Measurements from ENCODE around the gene ARHGEF10L. TPM values are rescaled to one million over a fixed set of nuclear protein-coding genes. Genes with fewer than 3 reads are reported as not detected.

The ARHGEF10L gene
- total RNA-seq, 1 donor from 2014 or later, result 28.3 TPM

DNA sequence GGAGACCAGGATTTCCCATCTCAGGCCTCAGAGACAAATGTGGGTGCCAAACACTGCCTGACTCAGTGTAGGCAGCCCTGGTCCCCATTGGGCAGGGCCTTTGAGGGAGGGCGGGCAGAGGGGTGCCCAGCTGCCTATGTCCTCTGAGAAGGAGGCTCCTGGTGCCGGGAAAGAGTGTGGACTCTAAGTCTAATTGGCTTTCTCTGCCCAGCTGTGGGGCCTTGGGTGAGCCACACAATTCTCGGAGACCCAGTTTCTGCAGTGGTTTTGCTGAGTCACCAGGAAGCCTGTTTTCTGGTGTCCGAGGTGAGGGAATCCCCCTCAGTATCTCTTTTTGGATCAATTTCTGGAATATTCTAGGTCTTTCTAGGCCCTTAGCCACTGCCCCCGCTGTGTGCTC is 180.4 kb downstream of the ARHGEF10L start:
- ATAC-seq, result no peak

DNA sequence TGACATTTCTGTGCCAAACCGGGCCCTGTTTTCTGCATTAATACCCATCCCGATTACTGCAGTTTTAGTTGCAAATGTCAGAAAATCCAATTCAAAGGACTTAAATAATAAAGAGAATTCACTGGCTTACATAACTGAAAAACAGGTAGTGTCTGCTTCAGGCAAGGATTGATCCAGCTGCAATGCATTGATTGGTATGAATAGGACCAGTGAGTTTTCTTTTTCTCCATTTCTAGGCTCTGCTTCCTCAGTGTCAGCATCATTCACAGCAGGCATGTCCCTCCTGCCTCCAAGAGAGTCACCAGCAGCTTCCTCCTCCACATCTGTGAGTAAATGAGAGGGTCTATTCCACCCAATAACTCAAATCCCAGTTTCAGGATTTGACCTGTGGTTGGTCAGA is 181.9 kb downstream of the ARHGEF10L start:
- no peak for ATAC-seq

DNA sequence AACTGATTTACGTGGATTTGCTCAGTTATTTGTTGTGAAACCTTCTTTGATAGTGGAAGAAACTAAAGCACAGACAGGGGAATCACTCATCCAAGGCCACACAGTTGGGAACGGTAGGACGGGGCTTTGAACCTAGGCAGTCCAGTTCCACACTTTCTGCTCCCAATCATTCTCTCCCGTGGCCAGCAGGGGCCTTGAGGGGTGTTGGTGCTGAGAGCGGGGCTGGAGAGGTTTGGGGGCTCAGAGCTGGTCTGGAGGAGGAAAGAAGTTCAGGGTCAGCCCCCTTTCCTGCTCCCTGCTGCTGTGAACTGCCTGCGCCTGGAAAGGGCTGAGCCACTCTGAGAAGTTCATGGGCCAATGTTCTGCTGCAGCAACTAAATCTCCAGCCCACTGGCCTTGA is 184.2 kb downstream of the ARHGEF10L start:
- ATAC-seq, result no peak

DNA sequence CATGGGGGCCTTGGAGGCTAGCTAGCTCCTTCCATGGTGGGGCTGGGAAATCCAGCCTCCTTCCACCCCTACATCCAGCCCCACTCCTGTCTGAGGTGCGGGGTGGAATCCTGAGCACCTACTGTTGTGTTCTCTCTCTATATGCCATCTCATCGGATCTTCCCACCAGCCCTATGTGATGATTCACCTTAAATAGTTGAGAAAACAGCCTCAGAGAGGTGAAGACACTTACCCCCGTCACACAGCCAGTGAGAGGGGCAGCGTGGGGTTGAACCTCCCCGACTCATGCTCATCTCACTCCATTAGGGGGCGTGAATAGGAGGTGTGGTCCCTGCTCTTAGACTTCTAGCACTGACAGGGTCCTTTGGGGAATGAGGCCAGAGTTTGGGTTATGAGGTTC is 184.7 kb downstream of the ARHGEF10L start:
- no peak for ATAC-seq

DNA sequence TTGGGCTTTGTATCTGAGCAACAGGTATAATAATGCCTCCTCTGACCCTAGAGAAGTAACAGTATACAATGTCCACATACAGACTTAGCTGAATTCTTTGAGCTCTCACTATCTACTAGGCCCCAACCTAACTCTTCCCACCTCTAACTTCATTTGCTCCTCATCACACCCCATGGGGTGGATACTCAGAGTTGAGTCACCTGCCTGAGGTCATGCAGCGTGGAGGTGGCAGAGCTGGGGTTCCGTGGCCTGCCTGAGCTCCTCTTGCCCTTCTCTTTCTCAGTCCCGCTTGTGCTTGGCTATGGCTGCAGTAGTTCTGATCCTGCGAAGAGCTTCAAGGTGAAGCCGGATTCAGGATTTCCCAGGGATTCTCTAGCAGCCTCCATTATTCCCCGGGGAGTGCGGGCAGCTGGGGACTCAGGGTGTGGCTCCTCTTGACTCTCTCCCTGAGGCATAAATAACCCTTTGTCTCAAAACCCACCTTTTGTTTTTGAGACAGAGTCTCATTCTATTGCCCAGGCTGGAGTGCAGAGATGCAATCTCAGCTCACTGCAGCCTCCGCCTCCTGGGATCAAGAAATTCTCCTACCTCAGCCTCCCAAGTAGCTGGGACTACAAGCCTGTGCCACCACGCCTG is 185.7 kb downstream of the ARHGEF10L start:
- no peak for ATAC-seq

DNA sequence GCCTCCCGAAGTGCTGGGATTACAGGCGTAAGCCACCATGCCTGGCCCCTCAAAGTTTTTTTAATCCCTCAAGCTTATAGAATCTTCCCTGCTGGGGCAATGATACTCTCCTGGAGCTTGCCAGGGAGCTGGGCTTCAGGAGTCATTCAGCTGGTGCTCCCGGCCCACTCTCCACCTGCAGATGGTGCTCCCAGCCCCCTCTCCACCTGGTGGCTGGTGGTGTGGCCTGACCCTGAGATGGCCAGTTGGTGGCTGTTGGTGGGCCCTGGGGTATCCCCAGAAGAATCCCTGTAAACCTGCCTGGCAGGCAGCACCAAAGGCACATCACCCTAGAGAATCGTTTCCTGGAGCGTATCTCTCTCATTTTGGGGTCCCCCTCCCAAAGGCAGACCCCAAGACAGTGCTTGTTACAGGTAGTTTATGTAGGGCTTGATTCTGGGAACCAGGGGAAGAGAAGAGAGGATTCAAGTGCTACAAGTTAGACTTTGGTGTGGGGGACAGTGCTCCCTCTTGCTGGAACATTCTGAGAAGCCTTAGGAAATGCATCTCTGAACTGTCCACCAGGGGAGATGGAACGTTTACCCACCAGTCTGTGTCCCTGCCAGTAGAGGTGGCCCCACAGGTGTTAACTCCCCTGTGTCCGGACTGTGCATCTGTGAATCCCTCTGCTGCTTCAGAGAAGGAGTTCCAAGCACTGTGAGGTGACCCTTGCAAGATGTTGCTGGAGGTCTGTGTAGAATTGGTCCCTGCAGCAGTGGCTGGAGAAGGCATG is 186.5 kb downstream of the ARHGEF10L start:
- no peak for ATAC-seq

DNA sequence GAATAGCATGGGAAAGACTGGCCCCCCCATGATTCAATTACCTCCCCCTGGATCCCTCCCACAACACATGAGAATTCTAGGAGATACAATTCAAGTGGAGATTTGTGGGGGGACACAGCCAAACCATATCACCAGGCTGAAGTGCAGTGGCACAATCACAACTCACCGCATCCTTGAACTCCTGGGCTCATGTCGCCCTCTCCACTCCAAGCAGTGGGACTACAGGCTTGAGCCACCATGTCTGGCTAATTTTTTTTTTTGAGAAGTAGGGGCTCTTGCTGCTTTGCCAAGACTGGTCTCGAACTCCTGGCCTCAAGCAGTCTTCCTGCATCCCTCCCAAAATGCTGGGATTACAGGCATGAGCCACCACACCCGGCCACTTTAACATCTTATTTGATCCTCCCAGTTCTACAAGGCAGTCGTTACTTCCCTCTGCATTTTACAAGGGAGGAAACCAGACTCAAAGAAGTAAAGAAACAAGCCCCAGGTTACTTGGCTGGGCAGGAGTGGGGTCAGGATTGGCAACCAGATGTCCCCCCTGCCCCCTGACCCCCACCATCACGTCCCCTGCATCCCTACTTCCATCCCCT is 188.7 kb downstream of the ARHGEF10L start:
- no peak for ATAC-seq

DNA sequence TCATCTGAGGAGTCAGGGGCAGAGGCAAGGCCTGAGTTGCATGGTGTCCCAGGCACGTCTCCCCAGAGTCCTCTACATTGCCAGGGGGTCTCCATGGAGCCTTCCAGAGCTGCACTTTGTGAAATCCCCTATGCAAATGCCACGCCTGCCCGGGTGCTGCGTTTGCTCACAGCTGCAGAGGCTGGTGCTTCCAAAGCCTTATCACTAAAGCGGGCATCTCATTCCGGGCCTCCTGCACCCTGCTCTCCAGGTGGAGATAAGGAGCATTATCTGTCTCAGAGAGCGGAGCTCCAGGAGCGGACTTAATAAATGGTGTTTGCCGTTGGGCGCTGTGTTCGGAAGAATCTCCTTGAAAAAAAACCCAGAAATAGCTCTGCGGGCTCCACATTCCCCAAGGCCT is 189.8 kb downstream of the ARHGEF10L start:
- ATAC-seq, result no peak

DNA sequence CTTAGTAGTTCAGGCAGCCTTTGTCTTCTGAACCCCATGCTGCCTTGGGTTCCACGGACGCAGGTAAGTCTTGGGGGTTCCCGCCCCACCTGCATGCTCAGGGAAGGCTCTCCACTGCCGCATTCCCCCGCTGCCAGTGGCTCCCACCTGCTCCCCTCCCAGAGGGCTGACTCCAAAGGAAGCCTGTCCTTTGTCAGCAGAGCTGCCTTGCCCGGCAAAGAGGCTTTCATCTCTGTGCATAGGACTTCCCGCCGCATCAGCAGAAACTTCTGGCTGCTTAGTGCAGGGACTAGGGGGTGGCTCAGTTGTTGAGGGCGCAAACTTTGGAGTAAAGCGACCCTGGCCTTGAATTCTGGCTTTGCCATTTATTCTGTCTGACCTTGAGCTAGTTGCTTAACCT is 190.4 kb downstream of the ARHGEF10L start:
- ATAC-seq, result no peak

DNA sequence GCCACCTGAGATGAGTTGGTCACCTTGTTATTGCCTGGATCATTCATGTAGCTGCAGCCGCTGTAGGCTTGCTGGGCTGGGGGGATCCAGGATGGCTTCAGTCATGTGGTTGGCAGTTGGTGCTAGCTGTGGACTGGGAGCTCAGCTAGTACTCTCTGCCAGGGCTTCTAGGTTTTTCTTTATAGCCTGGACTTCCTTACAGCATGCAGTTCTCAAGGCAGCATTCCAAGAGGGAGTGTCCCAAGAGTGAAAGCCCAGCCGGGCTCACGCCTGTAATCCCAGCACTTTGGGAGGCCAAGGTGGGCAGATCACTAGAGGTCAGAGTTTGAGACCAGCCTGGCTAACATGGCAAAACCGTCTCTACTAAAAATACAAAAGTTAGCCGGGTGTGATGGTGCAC is 192.0 kb downstream of the ARHGEF10L start:
- no peak for ATAC-seq

DNA sequence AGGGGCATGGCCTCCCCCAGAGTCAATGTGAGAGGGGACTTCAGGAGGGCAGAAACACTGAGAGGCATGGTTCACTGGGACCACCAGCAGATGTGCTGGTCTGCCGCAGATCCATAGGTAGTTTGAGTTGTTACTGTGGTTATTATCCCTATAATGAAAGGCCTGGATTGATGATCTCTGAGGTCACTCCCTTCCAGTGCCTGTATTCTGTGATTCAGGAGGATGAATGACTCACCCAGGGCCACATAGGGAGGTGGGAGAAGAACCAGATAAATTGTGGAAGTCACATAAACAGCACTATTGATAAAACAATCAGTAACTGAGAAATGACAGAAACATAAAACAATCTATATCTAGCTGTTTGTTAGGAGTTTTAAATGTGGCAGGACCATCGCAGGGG is 193.0 kb downstream of the ARHGEF10L start:
- no peak for ATAC-seq

DNA sequence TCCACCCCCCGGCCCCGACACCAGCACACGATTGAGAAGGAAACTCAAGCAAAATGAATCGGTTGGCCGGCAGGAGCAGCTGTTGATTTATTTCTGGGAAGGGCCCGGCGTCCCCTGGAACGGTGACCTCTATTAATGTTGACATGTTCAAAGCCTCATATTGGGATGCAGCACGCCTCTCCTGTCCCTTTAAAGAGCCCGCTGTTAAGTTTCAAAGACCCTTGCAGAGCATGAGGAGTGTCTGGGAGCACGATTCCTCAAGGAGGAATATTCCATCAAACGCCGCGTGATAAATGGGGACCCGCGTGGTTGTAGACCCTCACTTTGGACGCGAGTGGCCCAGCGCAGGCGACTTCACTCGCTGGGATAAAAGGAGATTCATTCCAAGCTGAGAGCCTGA is 194.2 kb downstream of the ARHGEF10L start:
- no peak for ATAC-seq

DNA sequence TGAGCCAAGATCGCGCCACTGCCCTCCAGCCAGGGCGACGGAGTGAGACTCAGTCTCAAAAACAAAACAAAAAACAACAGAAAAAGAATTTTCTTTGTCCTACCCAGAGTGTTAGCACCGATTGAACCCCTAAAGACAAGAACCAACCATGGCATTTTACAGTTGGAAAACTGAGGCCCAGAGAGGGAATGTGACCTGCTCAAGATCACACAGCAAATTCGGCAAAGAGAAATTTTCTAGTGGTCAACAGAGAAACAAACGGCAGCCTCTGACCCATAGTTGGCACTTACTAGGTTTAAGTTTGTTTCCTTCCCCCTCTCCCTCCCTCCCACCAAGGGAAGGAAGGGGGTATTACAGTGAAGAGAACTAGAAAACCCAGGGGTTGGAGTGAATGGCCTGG is 195.1 kb downstream of the ARHGEF10L start:
- no peak for ATAC-seq

DNA sequence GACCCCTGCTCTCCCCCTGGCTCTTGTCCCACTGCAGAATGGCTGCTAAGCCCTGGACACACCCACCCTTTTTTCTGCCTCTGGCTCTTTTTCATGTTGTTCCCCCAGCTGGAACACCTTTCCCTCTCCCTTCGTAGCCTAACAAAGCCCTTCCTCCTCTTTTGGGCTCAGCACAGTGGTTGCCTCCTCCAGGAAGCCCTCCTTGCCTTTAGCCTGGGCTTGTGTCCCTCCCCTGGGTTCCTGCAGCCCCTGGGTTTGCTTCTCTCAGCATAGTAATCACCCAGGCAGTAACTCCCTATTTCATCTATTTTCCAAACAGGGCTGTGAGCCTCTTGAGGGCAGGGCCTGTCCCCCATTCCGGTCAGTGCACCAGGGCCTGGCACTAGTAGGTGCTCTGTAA is 195.8 kb downstream of the ARHGEF10L start:
- no peak for ATAC-seq

DNA sequence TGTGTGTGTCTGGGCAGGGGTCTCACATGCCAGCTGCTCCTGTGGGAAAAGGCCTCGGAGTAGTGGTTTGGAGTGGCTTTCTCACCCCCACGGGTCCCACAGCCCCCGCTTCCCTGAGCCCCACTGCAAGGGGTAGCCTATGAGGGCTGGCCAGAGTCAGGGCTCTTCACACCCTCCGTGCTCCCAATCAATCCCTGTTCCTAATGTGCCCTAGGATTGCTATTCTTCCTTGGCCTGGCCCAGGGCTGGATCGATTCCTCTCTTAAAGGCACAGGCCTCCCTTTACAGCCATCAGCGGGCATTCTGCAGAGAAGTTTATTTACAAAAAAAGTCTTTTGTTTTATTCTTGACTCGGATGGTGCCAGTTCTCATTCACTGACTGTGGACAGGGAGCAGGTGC is 196.3 kb downstream of the ARHGEF10L start:
- no peak for ATAC-seq

DNA sequence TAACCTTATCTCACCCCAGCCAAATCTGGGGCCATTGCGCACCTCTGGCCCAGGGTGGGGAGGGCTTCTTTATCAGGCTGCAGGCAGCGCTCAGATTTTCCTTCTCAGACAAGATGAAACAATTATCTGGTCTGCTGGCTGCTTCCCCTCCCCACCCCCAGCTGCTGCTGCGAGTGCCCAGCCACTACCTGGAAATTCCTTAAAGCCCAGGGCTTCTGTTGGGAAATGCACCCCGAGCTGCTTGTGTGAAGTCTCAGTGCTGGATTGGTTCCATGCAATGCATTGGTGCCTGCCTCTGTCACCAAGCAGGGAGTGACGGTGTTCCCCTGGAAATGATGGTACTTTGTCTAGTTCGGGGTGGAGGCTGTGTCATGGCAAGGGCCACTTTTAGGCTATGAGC is 197.1 kb downstream of the ARHGEF10L start:
- no peak for ATAC-seq

DNA sequence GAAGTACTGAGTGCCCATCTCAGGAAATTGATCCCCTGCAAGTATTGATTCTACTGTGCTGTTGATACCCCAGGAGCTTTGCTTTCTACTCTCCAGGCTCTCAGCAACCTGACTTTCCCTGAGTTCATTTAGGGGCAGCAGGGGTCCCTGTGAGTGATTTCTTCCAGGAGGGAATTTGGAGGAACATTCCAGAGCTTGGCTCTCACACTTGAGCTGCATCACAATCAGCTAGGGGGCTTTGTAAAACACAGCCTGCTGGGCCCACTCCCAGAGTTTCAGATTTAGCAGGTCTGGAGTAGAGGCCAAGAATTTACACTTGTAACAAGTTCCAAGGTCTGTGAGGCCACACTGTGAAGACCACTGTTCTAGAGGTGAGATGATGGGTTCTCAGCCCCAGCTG is 199.6 kb downstream of the ARHGEF10L start:
- ATAC-seq, result no peak

DNA sequence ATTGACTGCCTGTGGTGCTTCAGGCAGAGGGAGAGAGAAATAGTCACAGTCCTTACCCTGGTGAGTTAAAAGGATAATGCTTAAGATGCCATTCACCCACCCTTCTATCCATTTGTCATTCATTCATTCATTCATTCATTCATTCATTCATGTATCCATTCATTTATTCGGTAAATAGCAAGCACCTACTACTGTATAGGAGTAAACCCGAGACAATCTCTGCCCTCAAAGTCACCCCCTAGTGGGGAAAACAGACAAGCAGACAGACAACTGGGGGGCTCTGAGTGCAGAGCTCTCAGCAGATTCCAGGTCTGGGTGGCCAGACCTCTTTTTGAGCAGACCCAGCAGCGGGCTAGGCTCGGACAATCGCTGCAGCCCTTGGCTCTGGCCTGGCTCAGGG is 201.6 kb downstream of the ARHGEF10L start:
- ATAC-seq, result no peak

DNA sequence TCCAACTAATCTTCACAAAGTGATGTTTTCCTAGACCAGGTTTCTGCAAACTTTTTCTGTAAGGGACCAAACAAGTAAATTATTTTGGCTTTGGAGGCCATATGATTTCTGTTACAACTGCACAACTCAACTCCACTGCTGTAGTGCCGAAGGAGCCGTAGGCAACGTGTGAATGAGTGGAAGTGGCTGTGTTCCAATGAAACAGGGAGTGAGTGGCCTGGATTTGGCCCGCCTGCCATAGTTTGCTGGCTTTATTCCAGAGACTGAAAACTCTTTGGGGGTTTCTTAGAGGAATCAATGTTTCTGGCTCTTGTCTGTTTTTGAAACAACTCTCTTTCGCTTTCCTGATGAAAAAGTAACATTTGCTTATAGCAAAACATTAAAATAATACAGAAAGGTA is 203.1 kb downstream of the ARHGEF10L start:
- no peak for ATAC-seq

DNA sequence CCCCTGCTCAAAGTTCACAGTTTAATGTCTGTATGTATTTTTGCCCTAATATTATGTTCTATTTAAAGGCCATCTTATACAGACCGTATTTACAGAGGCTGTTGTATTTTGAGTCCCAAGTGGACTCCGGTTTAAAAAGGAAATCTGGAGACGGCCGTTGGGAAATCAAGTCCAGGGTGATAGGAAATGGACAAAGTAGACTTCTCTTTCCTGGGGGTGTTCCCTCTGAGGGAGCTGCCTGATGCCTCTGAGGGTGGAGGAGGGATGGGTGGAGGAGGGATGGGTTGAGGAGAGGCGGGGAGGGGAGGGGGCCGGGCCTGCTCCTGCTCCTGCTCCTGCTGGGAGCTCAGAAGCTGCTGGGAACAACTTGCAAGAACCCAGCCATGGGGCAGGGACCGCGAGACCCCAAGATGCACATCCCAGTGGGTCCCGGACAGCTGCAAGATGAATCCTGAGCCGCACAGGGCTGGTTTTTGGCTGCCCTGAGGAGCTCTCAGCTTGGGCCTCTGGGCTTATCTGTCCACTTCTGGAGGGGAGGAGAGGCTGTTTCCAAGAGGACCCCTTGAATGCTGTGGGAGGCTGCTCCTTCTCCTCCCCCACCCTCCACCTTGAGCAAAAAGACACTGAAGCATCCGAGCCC is 203.6 kb downstream of the ARHGEF10L start:
- ATAC-seq, result no peak

DNA sequence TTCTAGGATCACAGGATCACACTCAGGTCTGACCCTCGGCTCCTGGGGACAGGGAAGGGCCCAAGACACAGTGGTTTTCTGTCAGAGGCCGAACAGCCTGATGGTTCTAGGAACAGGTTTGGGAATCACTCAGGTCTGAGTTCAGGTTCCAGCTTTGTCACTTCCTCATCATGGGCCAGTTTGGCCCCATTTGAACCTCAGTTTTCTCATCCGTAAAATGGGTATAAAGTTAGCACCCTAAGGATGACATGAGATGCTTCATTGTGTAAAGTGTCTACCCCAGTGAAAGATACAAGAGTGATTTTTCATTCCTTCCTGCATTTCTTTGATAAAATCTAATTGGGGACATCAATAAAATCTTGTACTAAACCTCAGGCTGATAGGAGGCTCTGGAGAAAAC is 204.4 kb downstream of the ARHGEF10L start:
- no peak for ATAC-seq

DNA sequence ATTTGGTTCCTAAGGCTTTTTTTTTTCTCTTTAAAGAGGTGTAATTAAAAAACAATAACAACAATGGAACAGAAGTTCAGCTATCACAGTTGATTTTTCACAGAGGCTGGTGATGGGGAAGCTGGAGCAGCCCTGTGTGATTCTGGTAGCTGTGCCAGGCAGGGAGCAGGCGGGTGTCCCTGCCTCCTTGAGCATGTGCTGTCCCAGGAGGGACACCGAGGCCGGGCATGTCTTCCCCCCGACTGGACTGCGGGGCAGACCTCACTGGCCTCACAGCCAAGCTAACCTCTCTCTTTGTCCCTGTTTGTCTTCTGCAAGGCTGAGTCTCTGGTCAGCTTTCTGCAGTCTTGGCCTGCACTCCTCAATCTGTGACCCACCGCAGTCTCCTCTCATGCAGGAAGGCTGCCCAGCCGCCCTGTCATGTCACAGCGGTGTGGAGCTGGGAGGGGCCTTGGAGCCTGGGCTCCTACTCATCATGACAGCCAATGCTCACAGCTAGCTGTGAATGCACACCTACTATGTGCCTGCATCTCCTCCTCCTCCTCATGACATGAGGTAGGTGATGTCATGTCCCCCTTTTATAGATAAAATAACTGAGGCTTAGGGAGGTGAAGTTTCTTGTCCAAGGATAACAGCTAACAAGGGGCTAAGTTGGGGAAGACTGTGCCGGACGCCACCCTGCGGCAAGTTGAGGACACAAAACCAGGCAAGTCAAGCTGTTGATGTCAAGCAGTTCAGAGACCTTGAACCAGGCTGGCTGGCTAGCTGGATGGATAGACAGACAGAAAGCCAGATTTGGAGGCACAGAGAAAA is 205.4 kb downstream of the ARHGEF10L start:
- ATAC-seq, result no peak

DNA sequence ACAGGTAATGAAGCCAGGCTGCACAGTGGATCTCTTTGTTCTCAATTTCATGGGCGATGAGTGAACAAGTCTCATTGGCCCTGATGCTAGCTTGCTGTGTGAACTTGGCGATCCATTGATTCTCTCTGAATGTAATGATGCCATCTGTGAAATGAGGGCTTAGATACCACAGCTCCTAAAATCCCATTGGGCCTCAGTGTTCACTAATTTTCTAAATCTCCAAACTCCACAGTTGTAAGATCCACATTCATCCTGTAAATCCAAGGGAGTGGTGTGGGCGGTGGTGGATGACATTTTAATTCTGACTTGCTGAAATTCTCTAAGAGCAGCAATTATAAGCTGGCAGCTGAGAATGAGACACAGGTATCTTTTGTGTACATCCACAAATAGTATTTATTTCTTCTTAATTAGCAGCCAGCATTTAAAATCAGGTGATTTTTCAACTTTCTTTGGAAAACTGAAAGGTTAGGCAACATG is 206.0 kb downstream of the ARHGEF10L start:
- ATAC-seq, result no peak

All from esophagus mucosa (tissue), 1 donor.